ENCODE results near the gene FSIP1. TPM values are rescaled to one million over a fixed set of nuclear protein-coding genes. Genes with fewer than 3 reads are reported as not detected.

FSIP1 gene
- total RNA-seq, 1 experiment from 2014 or later, result 0.61 TPM

DNA sequence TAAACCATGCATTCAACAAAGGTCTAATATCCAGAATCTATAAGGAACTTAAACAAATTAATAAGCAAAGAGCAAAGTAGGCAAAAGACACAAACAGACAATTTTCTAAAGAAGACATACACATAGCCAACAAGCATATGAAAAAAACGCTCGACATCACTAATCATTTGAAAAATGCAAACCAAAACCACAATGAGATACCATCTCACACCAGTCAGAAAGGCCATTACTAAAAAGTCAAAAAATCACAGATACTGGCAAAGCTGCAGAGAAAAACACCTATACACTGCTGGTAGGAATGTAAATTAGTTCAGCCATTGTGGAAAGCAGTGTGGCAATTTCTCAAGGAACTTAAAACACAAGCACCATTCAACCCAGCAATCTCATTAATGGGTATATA, 53.8 kb downstream of the FSIP1 start (continued):
- no peak for TF ChIP-seq ZNF512 (CRISPR knock-in tag; IDR thresholded peaks at IDR 0.05; ENCODE audit: borderline replicate concordance)
- TF ChIP-seq IRF2 (CRISPR knock-in tag; IDR thresholded peaks at IDR 0.05; ENCODE audit: borderline replicate concordance, low read depth), result no peak
- TF ChIP-seq FOXJ3 (CRISPR knock-in tag; IDR thresholded peaks at IDR 0.05; ENCODE audit: borderline replicate concordance), result no peak
- no peak for TF ChIP-seq ZNF416 (CRISPR knock-in tag; IDR thresholded peaks at IDR 0.05)
- no peak for TF ChIP-seq AR (CRISPR knock-in tag; IDR thresholded peaks at IDR 0.05)

DNA sequence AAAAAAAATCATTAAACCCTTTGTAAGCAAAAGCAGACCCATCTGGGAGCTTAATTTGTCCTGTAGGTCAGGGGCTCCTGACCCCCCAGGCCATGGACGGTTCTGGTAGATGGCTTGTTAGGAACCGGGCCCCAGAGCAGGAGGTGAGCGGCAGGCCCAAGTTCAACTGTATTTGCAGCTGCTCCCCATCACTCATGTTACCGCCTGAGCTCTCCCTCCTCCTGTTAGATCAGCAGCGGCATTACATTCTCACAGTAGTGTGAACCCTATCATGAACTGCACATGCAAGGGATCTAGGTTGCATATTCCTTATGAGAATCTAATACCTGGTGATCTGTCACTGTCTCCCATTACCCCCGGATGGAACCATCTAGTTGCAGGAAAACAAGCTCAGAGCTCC, 60.7 kb downstream of the FSIP1 start:
- Mint-ChIP-seq H3K27ac (no peak overlapping the region), H3K36me3 (no peaks in the 10 kb centered on the region), H3K27me3 (ENCODE audit: low read depth) (no peaks in the 10 kb centered on the region), H3K4me3 (no peak overlapping the region), H3K4me1 (no peaks in the 10 kb centered on the region), H3K9me3 (no peaks in the 10 kb centered on the region)
- POLR2A ChIA-PET, result interaction anchor here (0.5 kb wide), 1 partner anchor 82 kb away, joined by 4 read pairs; no protein-coding TSS in a partner anchor
- ATAC-seq, result no peak
- no peak for DNase-seq (ENCODE audit: low spot score)
- CTCF ChIA-PET, result no interaction called here
- TF ChIP-seq GRHL2 (CRISPR knock-in tag; IDR thresholded peaks at IDR 0.05; ENCODE audit: insufficient replicate concordance, severe bottlenecking) (no peak), ZNF532 (CRISPR knock-in tag; IDR thresholded peaks at IDR 0.05; ENCODE audit: borderline replicate concordance) (no peak), RORB (CRISPR knock-in tag; IDR thresholded peaks at IDR 0.05) (no peak), TEAD4 (CRISPR knock-in tag; IDR thresholded peaks at IDR 0.05) (no peak), NFATC4 (CRISPR knock-in tag; IDR thresholded peaks at IDR 0.05) (no peak), OVOL2 (CRISPR knock-in tag; IDR thresholded peaks at IDR 0.05; ENCODE audit: borderline replicate concordance) (no peak), CDX4 (CRISPR knock-in tag; IDR thresholded peaks at IDR 0.05; ENCODE audit: borderline replicate concordance) (no peak), ZNF671 (CRISPR knock-in tag; IDR thresholded peaks at IDR 0.05) (no peak), MYBL2 (CRISPR knock-in tag; IDR thresholded peaks at IDR 0.05) (no peak), ZBTB21 (CRISPR knock-in tag; IDR thresholded peaks at IDR 0.05; ENCODE audit: borderline replicate concordance) (no peak)
- TF ChIP-seq, protein P1, sequence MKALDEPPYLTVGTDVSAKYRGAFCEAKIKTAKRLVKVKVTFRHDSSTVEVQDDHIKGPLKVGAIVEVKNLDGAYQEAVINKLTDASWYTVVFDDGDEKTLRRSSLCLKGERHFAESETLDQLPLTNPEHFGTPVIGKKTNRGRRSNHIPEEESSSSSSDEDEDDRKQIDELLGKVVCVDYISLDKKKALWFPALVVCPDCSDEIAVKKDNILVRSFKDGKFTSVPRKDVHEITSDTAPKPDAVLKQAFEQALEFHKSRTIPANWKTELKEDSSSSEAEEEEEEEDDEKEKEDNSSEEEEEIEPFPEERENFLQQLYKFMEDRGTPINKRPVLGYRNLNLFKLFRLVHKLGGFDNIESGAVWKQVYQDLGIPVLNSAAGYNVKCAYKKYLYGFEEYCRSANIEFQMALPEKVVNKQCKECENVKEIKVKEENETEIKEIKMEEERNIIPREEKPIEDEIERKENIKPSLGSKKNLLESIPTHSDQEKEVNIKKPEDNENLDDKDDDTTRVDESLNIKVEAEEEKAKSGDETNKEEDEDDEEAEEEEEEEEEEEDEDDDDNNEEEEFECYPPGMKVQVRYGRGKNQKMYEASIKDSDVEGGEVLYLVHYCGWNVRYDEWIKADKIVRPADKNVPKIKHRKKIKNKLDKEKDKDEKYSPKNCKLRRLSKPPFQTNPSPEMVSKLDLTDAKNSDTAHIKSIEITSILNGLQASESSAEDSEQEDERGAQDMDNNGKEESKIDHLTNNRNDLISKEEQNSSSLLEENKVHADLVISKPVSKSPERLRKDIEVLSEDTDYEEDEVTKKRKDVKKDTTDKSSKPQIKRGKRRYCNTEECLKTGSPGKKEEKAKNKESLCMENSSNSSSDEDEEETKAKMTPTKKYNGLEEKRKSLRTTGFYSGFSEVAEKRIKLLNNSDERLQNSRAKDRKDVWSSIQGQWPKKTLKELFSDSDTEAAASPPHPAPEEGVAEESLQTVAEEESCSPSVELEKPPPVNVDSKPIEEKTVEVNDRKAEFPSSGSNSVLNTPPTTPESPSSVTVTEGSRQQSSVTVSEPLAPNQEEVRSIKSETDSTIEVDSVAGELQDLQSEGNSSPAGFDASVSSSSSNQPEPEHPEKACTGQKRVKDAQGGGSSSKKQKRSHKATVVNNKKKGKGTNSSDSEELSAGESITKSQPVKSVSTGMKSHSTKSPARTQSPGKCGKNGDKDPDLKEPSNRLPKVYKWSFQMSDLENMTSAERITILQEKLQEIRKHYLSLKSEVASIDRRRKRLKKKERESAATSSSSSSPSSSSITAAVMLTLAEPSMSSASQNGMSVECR (CRISPR knock-in tag; IDR thresholded peaks at IDR 0.05; ENCODE audit: borderline replicate concordance), result no peak
- TF ChIP-seq, protein P2, sequence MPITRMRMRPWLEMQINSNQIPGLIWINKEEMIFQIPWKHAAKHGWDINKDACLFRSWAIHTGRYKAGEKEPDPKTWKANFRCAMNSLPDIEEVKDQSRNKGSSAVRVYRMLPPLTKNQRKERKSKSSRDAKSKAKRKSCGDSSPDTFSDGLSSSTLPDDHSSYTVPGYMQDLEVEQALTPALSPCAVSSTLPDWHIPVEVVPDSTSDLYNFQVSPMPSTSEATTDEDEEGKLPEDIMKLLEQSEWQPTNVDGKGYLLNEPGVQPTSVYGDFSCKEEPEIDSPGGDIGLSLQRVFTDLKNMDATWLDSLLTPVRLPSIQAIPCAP (CRISPR knock-in tag; IDR thresholded peaks at IDR 0.05), result no peak
- TF ChIP-seq, protein P3, sequence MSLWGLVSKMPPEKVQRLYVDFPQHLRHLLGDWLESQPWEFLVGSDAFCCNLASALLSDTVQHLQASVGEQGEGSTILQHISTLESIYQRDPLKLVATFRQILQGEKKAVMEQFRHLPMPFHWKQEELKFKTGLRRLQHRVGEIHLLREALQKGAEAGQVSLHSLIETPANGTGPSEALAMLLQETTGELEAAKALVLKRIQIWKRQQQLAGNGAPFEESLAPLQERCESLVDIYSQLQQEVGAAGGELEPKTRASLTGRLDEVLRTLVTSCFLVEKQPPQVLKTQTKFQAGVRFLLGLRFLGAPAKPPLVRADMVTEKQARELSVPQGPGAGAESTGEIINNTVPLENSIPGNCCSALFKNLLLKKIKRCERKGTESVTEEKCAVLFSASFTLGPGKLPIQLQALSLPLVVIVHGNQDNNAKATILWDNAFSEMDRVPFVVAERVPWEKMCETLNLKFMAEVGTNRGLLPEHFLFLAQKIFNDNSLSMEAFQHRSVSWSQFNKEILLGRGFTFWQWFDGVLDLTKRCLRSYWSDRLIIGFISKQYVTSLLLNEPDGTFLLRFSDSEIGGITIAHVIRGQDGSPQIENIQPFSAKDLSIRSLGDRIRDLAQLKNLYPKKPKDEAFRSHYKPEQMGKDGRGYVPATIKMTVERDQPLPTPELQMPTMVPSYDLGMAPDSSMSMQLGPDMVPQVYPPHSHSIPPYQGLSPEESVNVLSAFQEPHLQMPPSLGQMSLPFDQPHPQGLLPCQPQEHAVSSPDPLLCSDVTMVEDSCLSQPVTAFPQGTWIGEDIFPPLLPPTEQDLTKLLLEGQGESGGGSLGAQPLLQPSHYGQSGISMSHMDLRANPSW (CRISPR knock-in tag; conservative IDR thresholded peaks at IDR 0.05; ENCODE audit: low read depth), result no peak
